ENCODE measurements around the gene FSD1L. TPM values are rescaled to one million over a fixed set of nuclear protein-coding genes. Genes with fewer than 3 reads are reported as not detected.

The FSD1L gene
- total RNA-seq, 1 donor = 5.6 TPM

Other genes starting within 250 kb of the FSD1L start
- gene SLC44A1, start 203.4 kb upstream of the FSD1L start, total RNA-seq = 22.5 and 37.1 TPM in 2 replicates
- gene FKTN, start 110.1 kb downstream of the FSD1L start, total RNA-seq = 33.2 and 44.0 TPM in 2 replicates
- not detected in 2 replicates for gene TAL2, start 214.4 kb downstream of the FSD1L start, total RNA-seq
- gene TMEM38B, start 246.5 kb downstream of the FSD1L start, total RNA-seq = 11.0 and 20.7 TPM in 2 replicates

Measured in fibroblast of villous mesenchyme (primary cell).